Amniotic stem cell (primary cell): ENCODE measurements around the gene RILP.

Experiments used
- DNase-seq: peaks from one replicate; lab custom pipeline; 2025; lab: John Stamatoyannopoulos, UW

Gene RILP

DNA sequence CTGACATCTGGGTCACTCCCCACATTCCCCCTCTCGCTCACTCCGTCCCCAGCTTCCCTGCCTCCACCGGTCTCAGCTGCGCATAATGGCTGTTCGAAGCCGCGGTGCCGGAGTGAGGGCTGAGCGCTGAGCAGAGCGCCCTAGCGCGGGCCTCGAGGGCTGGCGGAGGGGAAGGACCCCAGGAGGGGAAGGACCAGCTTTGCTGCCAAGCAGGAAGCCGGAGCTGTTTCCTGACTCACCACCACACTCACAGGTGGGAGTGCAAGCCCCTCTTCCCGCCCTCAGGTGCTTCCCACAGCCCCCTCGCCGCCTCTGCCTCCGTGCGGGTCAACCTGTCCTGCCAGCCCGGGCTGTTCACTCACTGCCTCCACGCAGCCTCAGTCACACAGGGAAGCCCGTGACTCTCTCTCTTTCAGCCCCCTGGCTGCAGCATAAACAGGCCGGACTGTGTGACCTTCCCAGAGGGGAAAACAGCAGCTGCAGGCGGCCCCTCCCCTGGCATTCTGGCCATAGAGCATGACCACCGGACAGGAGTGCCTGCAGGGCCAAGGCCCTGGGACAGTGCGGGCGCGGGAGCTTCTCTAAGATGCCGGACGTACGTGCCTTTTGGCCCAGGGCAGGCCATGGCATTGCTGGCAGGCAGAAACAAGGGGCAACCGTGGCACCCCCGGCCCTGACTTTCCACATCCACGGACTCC is 44.7 kb downstream of the RILP start:
- no peak for DNase-seq

DNA sequence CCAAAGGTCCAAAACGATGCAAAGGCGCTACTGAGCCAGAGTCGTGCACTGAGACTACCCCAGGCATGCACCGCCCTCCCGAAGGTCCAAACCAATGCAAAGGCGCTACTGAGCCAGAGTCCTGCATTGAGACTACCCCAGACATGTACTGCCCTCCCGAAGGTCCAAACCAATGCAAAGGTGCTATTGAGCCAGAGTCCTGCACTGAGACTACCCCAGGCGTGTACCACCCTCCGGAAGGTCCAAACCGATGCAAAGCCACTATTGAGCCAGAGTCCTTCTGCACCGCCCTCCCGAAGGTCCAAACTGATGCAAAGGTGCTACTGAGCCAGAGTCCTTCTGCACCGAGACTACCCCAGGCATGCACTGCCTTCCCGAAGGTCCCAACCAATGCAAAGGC is 48.1 kb downstream of the RILP start:
- DNase-seq = no peak

DNA sequence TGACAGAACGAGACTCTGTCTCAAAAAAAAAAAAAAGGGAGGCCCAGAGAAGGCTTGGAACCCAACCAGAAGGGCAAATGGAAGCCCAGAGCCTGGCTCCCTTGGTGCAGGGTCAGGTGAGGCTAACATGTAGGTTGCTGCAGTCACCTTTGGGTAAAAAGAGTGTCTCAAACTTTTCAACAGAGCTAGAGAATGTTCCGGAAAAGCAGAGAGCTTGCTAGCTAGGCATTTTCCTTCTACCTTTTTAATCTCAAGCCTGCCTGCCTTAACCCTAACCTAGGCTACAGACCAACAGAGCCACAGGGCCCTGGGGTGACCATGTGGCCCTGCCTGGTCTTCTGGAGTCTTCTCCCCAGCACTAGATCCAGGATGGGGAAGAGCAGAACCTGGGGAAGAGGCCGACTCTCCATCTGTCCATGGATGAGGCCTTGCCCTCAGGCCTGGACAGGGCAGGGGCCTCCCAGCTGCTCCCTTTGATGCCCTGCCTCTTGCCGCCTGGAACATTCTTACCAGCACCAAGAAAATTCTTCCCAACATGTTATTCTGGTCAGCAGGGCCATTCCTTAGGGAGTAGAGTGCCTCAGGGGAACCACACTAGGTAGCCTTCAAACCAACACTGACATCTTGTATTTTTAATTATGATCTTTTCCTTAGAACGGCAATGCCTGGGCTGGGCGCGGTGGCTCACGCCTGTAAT is 51.1 kb downstream of the RILP start:
- no peak for DNase-seq

DNA sequence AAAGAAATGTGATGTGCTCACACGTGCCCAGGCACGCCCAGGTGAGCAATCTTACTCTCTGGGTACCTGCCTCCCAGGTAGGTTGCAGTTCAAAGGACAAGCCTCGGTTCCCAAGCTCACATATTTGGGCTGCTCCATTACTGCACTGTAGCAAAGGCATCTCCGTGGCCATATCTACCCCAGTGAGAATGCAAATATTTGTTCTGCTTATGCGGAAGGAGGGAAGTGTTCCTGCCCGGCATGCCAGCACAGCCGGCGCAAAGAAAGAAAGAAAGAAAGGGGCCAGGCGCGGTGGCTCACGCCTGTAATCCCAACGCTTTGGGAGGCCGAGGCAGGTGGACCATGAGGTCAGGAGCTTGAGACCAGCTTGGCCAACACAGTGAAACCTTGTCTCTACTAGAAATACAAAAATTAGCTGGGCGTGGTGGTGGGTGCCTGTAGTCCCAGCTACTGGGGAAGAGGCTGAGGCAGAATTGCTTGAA is 51.8 kb downstream of the RILP start:
- no peak for DNase-seq
